Activated CD4-positive, alpha-beta T cell treated with anti-CD3 and anti-CD28 coated beads for 24 hours (primary cell): ENCODE data around the gene LCN6.
"Not testable (repeated sequence)": the region's sequence is repeated elsewhere in the genome, so short reads cannot be mapped to it uniquely, and the experiment has no call there.

Source experiments
- DNase-seq, 2 donors: peaks; one replicate each; pipeline ENCODE4 v3.0.0-alpha.2; 2020; ENCODE audit warnings: low read depth in 2 of 2

Gene LCN6, protein sequence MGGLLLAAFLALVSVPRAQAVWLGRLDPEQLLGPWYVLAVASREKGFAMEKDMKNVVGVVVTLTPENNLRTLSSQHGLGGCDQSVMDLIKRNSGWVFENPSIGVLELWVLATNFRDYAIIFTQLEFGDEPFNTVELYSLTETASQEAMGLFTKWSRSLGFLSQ

GRCh38 chr9:136748201-136748600 is at the start of gene LCN6:
Gene LCN6, minus strand, starts transcription at chr9:136748525. Its CDS starts 42 bp downstream, at chr9:136748483.
- DNase-seq, result no peak

- DNase-seq, result not testable (repeated sequence)
Measured at GRCh38 chr9:136796775-136797347, 48.5 kb upstream of the LCN6 start.

GRCh38 chr9:136796238-136796774 is 48.0 kb upstream of the LCN6 start, which contains the start of gene CCDC183:
Gene CCDC183, plus strand, starts transcription at chr9:136796338. Its CDS starts 60 bp downstream, at chr9:136796398.
- no peak for DNase-seq

DNA sequence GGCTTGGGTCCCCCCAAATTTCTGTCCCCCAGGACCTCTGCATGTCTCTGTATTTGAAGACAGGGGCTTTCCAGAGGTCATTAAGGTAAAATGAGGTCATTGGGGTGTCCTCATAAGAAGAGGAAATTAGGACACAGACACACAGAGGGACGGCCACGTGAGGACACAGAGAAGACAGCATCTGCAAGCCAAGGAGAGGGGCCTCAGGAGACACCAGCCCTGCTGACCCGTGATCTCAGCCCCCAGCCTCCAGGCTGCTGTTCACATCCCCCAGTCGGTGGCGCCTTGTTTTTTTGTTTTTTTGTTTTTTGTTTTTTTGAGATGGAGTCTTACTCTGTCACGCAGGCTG is 46.6 kb upstream of the LCN6 start:
- DNase-seq, result no peak

DNA sequence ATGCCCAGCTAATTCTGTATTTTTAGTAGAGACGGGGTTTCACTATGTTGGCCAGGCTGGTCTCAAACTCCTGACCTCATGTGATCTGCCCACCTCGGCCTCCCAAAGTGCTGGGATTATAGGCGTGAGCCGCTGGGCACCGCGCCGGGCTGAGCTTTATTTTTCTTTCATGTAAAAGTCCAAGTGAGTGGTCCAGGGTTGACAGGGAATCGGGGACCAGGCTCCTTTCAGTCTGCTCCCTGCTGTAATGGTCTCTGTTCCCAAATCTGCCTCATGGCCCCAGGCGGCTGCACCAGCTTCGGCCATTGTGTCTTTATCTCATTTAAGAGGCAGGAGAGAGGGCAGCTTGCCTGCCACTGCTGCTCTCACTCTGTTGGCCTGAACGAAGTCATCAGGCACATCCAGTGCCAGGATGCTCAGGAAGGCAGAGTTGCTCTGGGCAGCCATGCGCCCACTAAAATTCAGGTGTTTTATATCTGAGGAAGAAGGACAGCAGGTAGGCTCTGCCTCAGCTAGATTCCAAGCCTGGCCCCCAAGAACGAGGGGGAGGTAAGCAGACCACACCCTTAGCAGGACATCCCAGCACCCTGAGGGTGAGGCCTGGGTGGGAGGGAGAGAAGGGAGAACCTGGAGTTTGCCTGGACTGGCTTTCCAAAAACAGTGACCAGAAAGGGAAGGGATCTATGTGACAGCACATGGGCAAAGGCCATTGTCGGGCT is 46.1 kb upstream of the LCN6 start:
- no peak for DNase-seq

- no peak for DNase-seq
Measured at GRCh38 chr9:136793086-136793946, 45.0 kb upstream of the LCN6 start.

DNA sequence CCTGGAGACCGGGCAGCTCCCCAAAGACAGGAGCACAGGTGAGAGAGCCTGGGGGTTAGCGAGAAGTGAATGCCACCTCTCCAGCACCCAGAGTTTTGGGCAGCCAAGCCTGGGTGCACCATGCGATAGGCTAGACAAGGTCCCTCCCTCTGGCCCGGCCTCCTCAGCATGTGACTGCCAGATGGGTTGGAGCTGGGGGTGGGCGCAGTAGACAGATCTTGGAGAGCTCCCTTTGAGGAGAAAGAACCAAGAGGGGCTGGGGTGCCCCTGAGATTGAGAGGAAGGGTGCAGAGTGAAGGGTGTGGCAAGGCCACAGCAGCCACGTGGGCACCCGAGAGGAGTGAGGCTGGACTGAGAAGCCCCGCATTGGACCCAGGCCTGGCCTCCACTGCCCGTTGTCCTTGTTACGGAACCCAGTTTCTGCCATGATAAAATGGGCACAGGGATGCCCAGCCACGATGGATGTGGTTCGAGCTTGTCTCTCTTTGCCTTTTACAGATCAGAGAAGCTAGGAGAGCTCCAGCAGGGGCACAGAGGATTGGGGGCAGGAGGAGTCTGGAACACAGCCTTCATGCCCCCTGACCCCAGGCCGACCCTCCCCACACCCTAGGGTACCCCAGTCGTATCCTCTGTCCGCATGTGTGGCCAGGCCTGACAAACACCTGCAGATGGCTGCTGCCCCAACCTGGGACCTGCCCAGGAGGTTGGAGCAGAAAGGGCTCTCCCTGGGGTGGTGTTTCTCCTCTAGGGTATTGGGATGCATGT is 44.2 kb upstream of the LCN6 start:
- no peak for DNase-seq

DNA sequence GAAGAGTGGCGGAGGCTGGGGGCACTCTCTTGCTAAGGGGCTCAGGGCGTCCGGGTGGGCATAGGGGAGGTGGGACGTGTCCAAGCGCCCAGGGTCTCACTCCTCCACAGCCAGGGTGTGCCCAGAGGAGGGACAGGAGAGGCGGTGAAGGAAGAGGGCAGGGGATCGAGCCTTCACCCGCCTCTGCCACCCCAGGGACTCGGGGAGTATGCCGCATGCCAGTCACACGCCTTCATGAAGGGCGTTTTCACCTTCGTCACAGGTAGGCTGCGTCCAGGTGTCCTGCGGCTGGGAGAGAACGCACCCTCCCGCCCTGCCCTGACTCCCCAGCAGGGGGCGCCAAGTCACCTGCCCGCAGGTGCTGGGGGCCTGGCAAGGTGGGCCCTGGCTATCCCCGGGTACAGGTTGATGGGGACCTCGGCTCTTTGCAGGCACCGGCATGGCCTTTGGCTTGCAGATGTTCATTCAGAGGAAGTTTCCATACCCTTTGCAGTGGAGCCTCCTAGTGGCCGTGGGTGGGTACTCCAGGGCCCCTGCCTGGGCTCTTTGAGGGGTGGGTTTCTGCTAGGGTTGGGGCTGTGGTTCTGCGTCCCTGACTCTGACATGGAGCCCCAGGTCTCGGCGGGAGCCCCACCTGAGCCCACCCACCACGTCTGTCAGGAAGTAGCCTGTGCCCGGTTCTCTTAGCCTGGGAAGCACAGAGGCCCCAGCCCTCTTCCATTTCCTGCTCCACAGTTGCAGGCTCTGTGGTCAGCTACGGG is 43.4 kb upstream of the LCN6 start:
- peak; percentile 38 to 56 for DNase-seq

GRCh38 chr9:136790640-136791515 is 42.6 kb upstream of the LCN6 start, which contains the start of gene TMEM141:
Gene TMEM141, plus strand, starts transcription at chr9:136791344. Its CDS starts 27 bp downstream, at chr9:136791371.
- DNase-seq, result peak; percentile 100

DNA sequence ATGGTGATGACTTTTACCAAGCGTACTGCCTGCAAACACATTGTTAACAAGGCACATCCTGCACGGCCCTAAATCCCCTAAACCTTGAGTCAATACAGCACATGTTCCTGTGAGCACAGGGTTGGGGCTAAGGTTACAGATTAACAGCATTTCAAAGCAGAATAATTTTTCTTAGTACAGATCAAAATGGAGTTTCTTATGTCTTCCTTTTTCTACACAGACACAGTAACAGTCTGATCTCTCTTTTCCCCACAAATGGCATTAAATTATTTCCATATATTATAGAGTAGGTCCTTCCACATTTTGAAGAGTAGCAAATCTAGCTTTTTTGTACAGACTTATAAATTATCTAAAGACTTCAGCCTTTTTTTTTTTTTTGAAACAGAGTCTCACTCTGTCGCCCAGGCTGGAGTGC is 41.2 kb upstream of the LCN6 start:
- no peak for DNase-seq

GRCh38 chr9:136788644-136789522 is 40.6 kb upstream of the LCN6 start:
- not testable (repeated sequence) for DNase-seq

- peak; percentile 50 to 64 for DNase-seq
Measured at GRCh38 chr9:136787690-136788400, 39.5 kb upstream of the LCN6 start.

GRCh38 chr9:136786983-136787382 is 38.7 kb upstream of the LCN6 start:
- DNase-seq, result not testable (repeated sequence)

- DNase-seq, result no peak
Measured at GRCh38 chr9:136786451-136786850, 38.1 kb upstream of the LCN6 start.

- not testable (repeated sequence) for DNase-seq
Measured at GRCh38 chr9:136785565-136786355, 37.4 kb upstream of the LCN6 start.

GRCh38 chr9:136784997-136785361 is 36.7 kb upstream of the LCN6 start:
- DNase-seq, result no peak
